Endometrial microvascular endothelial cells (primary cell): ENCODE results near the gene PAK5. TPM values are rescaled to one million over a fixed set of nuclear protein-coding genes. Genes with fewer than 3 reads are reported as not detected.

Experiments
- in situ Hi-C: cut with HindIII; loops from 2 replicates; pipeline ENCODE4 v1.10.0; 2017; ENCODE audit warnings: low sequenced_read_pairs, low pct_unique_long_range_greater_than_20kb; ENCODE audit errors: inconsistent ontology term
- total RNA-seq: library from RNA; depleted of rRNA; stranded (reverse); fragments of >200 nt; gene quantifications from one replicate; pipeline ENCODE4 v1.2.3, GENCODE V29; 2015; ENCODE audit errors: inconsistent ontology term

Gene PAK5
- total RNA-seq, 1 donor from 2014 or later = not detected

DNA sequence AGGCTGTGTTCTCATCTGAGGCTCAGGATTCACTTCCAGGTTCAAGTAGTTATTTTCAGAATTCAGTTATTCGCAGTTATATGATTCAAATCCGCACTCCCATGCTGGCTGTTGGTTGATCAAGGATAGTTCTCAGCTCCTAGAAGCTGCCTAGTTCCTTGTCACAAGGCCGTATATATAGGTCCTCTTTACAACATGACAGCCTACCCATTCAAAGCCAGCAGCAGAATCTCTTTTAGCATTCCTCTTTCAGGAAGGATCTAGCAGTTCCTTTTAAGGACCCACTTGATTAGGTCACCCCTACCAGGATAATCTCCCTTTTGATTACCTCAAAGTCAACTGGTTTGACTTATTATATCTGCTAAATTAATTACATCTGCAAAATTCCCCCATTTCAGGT, 348.2 kb downstream of the PAK5 start:
- in situ Hi-C loops = no loop called here

GRCh38 chr20:9490161-9490560, 348.7 kb downstream of the PAK5 start:
- in situ Hi-C loops = no loop called here

- in situ Hi-C loops = no loop called here
Observed at GRCh38 chr20:9488063-9488462, 350.8 kb downstream of the PAK5 start.

Other genes with a start within 250 kb of the PAK5 start
- 3.6 TPM for gene ANKEF1, start 195.9 kb upstream of the PAK5 start, total RNA-seq